CD4-positive, alpha-beta T cell treated with Interleukin-17A for 4 hours (primary cell): ENCODE measurements around the gene YIPF2.

ENCODE experiments used
- DNase-seq: peaks from one replicate; pipeline ENCODE4 v3.0.0-alpha.2; 2020; ENCODE audit warnings: mixed read lengths

Gene YIPF2

GRCh38 chr19:10872546-10873107 is 55.8 kb downstream of the YIPF2 start:
- no peak for DNase-seq
